Measurements from ENCODE around the gene RNU6-8.

The RNU6-8 gene

DNA sequence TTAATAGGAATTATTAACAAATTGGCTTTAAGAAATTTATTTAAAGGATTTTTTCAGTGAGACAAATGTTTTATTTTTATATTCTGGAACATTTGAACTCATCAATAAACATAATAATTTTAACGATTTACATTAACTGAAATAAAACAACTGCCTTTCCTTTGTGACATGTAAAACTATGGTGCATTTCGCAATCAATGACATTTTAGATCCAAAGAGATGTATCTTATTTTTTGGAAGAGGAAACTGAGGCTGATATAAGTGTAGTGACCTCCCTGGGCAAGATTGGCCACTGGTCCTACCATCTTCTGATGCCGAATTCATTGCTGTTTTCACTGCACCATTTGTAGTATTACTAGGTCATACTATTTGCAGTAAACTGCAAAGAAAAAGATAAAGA is 2.5 kb upstream of the RNU6-8 start:
- no peak for DNase-seq (ENCODE audit: low read depth in 2 of 2)

DNA sequence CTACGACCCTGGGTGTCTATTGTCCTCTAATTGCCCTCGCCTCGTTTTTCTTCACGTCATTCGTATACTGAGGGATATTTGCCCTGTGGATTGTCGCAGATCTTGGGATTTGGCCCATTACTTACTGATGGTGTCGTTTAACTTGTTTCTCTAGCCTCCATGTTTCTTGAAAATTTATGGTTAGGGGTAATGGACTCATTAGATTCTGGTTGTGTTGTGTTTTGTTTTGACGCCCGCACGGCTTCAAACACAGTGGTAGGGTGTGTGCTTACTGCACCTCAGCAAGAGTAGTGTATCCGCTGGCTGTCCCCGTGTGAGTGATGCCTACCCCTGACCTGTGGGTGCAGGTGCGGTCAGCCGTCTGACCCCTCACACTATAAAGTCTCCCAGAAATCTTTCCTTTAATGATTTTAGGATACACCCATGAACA is 874 bp upstream of the RNU6-8 start:
- no peak for DNase-seq (ENCODE audit: low read depth in 2 of 2)

DNA sequence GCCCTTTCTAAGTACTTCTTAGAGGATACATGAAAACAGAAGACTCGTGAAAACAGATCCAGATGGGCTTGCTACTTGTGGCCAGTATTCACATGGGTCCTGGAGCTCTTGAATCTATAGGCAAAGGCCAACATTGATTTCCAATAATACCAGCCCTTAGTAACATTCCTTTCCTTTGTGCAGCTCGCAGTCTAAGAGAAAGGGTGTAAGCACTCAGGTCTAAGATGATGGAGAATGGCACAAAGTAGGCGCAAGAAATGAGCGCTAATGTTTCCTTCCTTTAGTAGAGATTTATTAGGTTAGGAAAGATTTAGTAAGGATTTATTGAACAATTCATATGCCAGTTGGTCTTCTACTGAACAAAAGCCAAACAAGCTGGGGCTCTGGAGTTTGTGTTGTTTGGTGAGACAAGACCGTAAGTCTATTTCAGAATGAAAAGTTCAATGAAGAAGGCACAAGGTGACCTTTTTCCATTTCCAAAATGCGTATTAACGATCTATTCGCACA is 525 bp downstream of the RNU6-8 start:
- no peak for DNase-seq (ENCODE audit: low read depth in 2 of 2)

DNA sequence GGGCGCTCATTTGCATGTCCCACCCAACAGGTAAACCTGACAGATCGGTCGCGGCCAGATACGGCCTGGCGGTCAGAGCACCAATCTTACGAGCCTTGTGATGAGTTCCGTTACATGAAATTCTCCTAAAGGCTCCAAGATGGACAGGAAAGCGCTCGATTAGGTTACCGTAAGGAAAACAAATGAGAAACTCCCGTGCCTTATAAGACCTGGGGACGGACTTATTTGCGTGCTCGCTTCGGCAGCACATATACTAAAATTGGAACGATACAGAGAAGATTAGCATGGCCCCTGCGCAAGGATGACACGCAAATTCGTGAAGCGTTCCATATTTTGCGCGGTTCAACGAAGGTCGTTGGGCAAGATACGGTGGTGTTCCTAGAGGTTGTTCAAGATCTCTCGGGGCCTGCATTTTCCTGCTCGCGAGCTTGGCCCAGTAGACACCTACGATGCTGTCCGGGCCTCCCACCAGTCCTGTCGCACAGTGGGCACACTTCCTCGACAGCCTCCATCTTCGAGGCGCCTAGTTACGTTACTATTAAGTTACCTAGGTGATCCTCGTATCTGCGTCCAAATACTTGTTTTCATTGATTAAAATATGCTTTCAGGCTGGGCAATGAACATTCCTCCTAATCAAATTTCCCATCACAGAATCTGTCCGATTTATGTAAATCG is 1.1 kb downstream of the RNU6-8 start, which contains the start of gene RNU6-7:
TSS of gene RNU6-7 (plus strand) at position 230 of the 675 bp plus-strand sequence.
- DNase-seq (ENCODE audit: low read depth in 2 of 2), result no peak

DNA sequence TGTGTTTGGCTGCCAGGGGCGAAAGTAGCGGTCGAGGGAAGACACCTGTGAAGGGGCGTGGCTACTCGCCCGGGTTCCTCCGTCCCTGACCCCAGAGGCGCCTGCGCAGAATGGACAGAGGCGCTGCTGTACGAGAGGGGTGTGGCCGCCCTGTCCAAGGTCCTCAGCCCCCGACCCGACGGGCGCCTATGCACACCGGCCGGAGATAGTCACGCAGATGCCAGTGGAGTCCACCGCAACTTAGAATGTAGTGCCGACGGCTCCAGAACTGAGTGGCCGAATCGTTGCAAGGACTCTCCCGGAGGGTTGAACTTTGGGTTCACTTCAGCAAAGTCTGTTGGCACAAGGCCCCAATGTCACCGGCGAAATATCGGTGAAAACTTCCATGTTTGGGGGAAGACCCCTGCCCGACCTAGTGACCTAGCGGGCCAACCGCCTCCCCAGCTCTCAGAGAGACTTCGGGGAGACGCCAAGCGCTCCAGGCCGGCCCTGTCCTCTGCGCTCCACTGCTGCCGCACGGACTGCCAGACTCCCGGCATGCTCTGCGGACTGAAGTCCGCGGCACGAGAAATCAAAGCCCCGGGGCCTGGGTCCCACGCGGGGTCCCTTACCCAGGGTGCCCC is 1.8 kb downstream of the RNU6-8 start:
- peak; percentile 34 to 58 for DNase-seq (ENCODE audit: low read depth in 2 of 2)

DNA sequence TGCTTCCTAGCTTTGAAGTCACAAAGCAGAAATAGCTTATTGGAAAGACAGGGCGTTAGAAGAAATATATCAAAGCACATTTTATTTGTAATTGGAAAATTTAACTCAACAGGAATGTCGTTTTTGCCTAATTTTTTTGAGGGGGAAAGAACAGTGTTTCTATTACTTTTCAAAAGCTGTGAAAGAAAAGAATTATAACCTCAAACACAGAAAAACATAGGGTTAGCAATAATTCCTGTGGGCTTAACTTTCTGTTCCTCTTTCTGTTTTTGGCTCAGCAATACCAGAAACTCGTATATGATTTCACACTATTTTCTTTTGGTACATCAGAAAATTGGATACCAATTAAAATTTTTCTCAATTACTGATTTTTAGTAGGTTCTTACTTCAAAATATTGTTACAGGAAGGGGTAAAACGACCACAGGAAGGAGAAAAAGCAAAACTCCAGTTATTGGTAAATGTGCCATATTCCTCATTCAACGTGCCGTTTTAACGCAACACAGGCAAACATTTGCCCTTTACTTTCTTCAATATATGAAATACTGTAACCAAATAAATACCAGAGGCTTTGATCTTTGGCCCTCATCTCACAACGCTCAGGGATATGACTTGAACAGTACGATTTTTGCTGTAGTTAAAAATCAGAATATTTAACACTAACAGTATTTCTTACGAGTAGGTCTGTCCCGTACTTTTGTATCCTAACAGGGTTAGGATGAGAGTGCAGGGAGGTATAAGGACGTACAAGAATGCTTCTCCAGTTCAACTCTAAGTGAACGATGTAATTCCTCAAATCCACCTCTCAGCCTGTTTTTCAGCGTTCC is 2.5 kb downstream of the RNU6-8 start:
- DNase-seq (ENCODE audit: low read depth in 2 of 2), result no peak

DNA sequence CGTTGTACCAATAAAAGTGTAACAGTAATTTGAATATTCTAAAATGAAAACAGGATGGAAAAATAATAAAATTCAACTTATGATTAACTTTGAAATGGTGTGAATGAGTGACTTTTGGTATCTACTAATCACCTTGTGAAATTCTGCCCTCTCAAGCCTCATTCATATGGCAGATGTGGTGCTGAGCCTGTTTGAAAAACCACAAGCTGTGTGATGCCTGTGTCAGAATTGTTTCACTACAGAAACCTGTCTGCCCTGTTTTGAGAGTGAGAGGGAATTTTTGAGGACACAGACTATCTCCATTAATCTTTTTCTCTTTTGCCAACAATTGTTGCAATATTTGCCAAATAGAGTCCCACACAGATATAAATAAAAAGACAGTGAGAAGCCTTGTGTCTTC is 5.2 kb downstream of the RNU6-8 start:
- DNase-seq (ENCODE audit: low read depth in 2 of 2), result no peak

DNA sequence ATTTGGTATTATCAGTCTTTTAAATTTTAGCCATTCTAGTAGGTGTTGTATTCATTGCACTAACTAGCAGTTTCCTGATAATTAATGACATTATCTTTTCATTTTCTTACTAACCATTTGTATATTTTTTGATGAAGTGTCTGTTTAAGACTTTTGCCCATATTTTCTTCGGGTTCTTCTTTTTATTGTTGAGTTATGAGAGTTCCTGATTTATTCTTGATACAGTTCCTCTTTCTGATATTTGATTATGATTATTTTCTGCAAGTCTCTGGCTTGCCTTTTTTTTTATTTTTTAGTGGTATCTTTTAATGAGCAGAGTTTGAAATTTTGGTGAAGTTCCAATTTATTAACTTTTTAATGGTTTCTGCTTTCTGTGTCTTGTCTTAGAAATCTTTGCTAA is 7.4 kb downstream of the RNU6-8 start:
- DNase-seq (ENCODE audit: low read depth in 2 of 2), result no peak

DNA sequence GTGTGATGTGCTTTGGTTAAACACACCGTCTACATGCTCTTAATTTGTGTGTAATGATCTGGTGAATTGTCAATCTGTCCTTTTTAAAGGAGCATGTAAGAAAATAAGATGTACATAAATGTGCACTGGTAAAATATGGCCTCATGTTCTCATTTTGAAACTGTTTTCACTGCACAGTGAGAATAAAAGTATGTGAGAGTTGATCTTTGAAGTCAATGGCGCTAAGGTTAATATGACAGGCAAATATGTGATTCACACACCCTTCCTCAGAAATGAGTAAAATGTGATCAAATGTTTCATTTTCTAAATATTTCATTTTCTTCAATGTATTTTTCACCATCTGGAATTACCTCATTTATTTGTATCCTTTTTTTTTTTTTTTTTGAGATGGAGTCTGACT is 9.5 kb downstream of the RNU6-8 start:
- DNase-seq (ENCODE audit: low read depth in 2 of 2), result no peak

DNA sequence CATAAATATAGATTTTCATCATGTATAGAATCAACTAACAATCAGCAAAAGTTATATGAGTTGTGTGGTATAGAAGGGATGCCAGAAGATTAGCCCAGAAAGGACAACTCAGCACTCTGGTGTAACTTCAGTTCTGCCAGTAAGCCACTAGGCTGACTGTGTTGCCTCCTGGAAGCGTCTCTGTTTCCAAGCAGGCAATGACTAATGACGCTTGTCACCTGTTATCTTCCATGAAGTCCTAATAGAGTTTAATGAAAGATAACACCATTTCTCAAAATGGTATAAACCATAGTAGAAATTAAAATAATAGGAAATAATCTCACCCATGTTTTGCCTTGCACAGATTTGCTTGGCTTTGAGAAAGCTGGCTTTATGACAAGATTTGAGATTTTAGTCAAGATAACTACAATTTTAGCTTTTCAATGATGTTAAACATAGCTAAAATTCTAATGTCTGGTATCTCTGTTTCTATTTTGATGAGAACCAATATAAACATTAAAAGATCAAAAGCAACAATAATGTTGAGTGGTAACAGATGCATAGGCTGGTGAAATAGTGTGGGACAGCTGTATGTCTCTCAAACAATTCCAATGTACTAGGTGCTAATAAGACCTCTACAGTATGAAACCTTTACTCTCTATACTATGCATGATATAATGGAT is 10.2 kb downstream of the RNU6-8 start:
- DNase-seq (ENCODE audit: low read depth in 2 of 2), result no peak

DNA sequence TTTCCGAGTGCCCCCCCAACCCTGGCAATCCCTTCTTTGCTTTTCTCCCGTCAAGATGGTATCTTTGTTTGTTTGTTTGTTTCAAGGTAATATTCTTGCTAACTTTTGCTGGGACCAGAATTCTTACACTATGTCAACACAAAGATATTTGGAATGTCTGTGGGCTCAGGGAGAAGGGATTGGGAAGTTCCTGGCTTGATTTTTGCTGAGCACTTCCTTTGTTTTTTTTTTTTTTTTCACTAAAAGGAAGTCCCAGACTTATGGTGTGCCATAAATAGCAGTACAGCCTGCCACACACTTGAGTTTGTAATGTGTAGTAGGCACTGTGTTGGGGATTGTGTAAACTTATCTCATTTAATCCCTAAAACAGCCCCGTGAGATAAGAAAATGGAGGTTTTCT is 12.4 kb downstream of the RNU6-8 start:
- DNase-seq (ENCODE audit: low read depth in 2 of 2), result no peak

DNA sequence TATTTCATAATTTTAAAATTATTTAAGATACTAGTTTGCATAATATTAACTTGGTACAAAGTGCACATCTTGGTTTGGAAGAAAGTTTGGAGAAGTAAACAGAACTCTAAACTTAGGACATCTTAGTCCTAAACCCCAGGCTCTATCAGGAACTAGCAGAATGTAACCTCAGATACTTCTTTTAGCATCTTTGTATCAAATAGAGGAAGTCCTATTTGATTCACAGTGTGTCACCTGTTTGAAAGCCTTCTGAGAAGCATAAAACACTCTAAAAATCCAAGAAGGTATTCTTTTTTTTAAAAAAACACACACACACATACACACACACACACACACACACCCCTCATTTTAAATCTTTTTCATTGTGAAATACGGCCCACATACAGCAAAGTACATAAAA is 13.3 kb downstream of the RNU6-8 start:
- DNase-seq (ENCODE audit: low read depth in 2 of 2), result no peak

DNA sequence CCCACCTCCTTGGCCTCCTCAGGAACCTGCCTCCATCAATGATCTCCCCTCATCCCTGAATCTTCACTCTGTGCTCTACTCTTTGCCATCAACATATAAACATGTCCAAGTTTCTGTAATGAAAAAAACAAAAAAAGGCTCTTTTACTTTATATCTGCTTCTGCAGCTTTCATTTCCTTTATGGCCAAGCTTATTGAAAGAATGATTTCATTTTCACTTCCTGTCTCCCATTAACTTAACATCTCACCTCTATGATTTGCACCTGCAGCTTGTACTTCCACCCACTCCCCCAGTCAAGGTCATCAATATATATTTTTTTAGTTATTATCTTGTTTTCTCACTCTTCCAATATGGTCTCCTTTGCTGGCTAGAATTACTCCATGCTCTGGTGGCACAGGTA is 16.8 kb downstream of the RNU6-8 start:
- DNase-seq (ENCODE audit: low read depth in 2 of 2), result no peak

DNA sequence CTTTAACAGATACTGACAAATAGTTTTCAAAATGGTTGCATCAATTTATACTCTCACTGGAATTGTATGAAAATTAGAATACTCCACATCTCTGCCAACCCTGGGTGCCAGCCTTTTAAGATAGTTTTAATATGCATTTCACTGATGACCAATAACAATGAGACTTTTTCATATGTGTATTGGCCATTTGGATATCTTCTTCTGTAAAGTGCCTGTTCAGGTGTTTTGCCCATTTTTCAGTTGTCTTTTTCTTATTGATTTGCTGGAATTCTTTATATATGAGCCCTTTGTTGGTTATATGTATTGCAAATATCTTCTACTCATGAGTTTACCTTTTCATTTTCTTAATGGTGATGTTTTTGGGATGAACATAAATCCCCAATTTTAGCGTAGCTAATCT is 18.0 kb downstream of the RNU6-8 start:
- DNase-seq (ENCODE audit: low read depth in 2 of 2), result no peak

DNA sequence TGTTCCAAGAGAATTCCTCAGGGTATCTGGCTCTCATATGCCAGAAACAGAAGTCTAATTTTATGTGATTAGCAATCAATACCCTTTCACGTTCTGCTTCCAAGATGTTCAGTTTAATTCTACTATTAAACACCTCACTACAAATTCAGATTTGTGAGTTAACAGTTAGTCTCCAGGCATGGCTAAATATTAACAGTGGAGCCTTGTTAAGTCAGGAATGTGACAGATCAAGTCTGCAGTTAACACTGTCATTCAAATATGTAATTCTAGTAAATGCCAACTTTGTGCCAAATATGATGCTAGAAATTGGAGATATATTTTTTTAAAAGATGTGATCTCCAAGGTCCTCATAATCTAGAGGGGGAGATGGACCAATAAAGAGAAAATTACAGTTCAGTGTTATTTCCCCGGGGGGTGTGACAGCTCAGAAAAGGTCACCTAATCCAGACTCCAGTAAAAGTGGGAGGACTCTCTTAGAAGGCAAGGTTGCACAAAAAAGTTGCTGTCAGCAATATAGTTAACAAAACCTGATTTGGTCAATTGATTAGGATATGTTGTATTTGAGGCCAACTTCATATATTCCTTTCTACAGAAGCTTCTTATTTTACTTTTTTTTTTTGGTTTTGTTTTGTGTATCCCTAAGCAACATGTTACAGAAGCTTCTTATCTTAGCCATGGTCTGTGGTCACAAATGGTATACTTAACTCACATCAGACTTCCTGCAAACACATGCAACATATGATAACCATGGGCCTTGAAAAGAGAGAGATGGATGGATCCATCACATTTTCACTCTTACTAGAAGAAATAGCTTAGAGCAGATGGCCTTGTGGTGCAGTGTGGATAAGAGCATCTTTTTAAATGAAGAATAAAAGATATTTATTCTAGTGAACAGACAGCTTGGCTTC is 19.7 kb downstream of the RNU6-8 start:
- DNase-seq (ENCODE audit: low read depth in 2 of 2), result no peak

DNA sequence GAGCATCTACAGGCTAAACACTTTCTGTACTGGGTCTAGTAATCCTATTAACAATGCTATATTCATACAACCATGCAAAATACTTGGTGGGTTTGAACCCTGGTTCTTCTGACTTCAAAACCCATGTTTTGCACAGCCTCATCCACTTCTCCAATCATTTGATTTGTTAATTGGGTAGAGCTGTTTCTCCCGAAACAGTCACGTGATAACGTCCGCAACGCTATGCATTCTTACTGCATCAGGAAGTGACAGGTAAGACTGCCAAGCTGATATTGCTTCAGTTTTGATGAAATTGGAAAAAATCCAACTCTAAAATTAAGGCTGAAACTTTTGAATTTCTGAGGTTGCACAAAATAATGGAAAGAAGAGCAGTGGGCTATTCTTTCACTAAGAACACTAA is 31.6 kb downstream of the RNU6-8 start:
- DNase-seq (ENCODE audit: low read depth in 2 of 2), result no peak

DNA sequence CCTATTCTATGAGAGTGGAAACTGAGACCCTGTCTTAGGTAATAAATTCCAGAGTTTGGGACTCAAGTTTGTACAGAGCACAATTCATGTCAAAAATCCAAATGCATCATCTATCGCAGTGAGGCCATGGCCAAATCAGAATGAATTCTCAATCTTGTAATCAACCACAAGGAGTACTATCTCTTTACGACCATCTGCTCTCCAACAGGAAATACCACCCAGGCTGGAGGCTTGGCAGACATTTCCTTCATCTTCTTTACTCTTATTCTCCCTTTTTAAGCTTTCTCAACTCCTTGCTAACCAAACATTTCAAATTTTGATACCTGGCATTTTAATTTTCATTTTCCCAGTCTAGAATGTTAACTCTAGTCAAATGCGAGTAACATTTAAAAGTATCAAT is 33.9 kb downstream of the RNU6-8 start:
- no peak for DNase-seq (ENCODE audit: low read depth in 2 of 2)

DNA sequence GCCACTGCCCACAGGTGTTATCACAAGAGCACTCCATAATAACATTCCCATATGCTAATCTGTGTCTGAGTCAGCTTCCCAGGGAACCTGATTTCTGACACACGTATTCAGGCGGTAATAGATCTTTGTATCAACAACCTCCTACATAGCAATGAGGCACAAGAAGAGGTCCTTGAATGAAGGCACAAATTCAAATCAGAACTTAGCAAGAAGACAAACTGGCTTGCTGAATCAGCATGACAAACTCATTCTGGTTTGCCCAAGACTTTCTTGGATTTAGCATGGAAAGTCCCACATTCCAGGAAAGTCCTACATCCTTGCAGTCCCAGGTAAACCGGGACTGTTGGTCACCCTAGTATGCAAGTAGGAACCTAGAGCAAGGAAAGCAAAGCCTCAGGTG is 35.2 kb downstream of the RNU6-8 start:
- no peak for DNase-seq (ENCODE audit: low read depth in 2 of 2)

DNA sequence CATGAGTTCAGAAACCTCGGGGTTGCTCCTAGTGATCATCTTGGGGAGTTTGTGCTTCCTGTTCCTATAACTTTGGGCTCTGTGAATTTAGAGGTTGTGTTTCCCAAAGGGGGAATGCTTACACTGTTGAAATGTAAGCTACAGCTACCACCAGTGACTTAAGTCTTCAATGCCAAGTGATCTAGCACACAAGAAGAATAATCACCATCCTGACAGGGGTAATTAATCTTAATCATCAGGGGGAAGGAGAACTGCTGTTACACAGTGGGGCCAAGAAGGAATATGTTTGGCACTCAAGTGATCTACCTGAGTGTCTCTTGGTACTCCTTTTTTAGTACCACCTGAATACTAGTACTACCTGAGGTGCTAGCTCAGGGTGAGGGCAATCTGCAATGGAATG is 36.1 kb downstream of the RNU6-8 start:
- no peak for DNase-seq (ENCODE audit: low read depth in 2 of 2)

DNA sequence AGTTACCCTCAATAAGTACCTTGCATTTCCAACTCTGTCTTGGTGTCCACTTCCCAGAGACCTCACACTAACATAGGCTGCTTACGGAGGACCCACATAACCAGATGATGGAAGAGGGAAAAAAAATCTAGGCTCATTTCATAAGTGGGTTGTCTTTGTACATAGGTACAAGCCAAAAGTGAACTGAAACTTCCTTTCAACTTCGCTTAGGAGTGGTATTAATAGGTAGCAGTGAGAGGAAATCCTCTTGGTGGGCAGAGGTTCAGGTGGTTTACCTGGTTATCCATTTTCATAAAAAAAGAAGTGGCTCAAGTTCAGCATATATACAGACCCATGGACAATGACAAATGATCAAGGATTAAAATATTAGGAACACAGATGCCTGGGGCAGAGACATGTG is 37.0 kb downstream of the RNU6-8 start:
- no peak for DNase-seq (ENCODE audit: low read depth in 2 of 2)

Measured in stimulated activated CD8-positive, alpha-beta memory T cell treated with anti-CD3 and anti-CD28 coated beads, Interleukin-2, amount 100 ng/mL, for 1 hour (primary cell).